H1 (cell line): ENCODE results near the gene EAPP. TPM values are rescaled to one million over a fixed set of nuclear protein-coding genes. Genes with fewer than 3 reads are reported as not detected.

Experiments used
- ASH2L ChIP-seq: fragments of 200-600, 300-600 bp; sonication (generic); IDR thresholded peaks from one replicate; pipeline ENCODE4 v1.7.1; 2017; ENCODE audit warnings: low read length
- BACH1 ChIP-seq: IDR thresholded peaks from 2 replicates; pipeline ENCODE4 v1.6.1; 2012; ENCODE audit warnings: low read length, improper control_type of control experiment
- EGR1 ChIP-seq: IDR thresholded peaks from 2 replicates; pipeline ENCODE4 v1.6.1; 2011; ENCODE audit warnings: low read depth, low read length, borderline replicate concordance
- polyA plus RNA-seq, 7 experiments: library from polyadenylated mRNA; depleted of rRNA in 3 of 7; stranded (reverse) in 5 of 7; unstranded in 2 of 7; fragments of >200 nt in 5 of 7; fragments of 200-250 nt in 2 of 7; gene quantifications; 1 replicate in 5 of 7; 2 replicates in 1 of 7; 4 replicates in 1 of 7; pipeline versions ENCODE4 v1.2.1 to v1.2.3, GENCODE V29; 2011 to 2013; ENCODE audit warnings: missing spikeins in 2 of 7, mixed read lengths in 2 of 7
- total RNA-seq: library from RNA; stranded (reverse); fragmentation: NEBNext Ultra II Directional; extraction: Animal tissue kit (Norgen Biotek cat#: 25700); gene quantifications from 2 replicates; pipeline ENCODE4 v1.2.1, GENCODE V29; 2021

The EAPP gene
- total and polyA plus RNA-seq, 2 of the 8 experiments (the other 6 are each of a cell fraction or from before 2014, with no cell fraction given): 18.3 to 28.7 TPM

DNA sequence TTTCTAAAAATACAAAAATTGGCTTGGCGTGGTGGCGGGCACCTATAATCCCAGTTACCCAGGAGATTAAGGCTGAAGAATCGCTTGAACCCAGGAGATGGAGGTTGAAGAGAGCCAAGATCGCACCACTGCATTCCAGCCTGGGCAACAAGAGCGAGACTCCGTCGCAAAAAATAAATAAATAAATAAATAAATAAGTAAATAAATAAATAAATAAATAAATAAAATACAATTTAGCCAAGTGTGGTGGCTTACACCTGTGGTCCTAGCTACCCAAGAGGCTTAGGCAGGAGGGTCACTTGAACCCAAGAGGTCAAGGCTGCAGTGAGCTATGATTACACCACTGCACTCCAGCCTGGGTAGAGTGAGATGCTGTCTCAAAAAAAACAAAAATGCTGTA is 51.0 kb downstream of the EAPP start (continued):
- TF ChIP-seq EGR1: no peak
- TF ChIP-seq ASH2L: no peak
- TF ChIP-seq BACH1: no peak
